Memory B cell (primary cell): ENCODE results near the gene IRS1.
"Not testable (repeated sequence)": the region's sequence is repeated elsewhere in the genome, so short reads cannot be mapped to it uniquely, and the experiment has no call there.

ENCODE experiments used
- ATAC-seq: fragments of 150-1000 bp; cut with Tn5 transposase; 2 replicates; pipeline ENCODE4 v1.10.0; 2021; ENCODE audit warnings: low read depth, mild to moderate bottlenecking, moderate library complexity
- DNase-seq, 2 donors: peaks; one replicate each; pipeline ENCODE4 v3.0.0; 2022; ENCODE audit warnings: low spot score in 2 of 2
- H3K27ac Mint-ChIP-seq: one replicate; pipeline ENCODE4 v1.8.0; 2022; ENCODE audit warnings: mild to moderate bottlenecking, moderate library complexity, mixed read lengths
- H3K27me3 Mint-ChIP-seq: one replicate; pipeline ENCODE4 v1.8.0; 2022; ENCODE audit warnings: mixed read lengths
- H3K36me3 Mint-ChIP-seq: one replicate; pipeline ENCODE4 v1.8.0; 2022; ENCODE audit warnings: mild to moderate bottlenecking, mixed read lengths
- H3K4me1 Mint-ChIP-seq: one replicate; pipeline ENCODE4 v1.8.0; 2022; ENCODE audit warnings: mixed read lengths
- H3K4me3 Mint-ChIP-seq: one replicate; pipeline ENCODE4 v1.8.0; 2022; ENCODE audit warnings: mild to moderate bottlenecking, moderate library complexity, mixed read lengths
- H3K9me3 Mint-ChIP-seq: one replicate; pipeline ENCODE4 v1.8.0; 2022; ENCODE audit warnings: mixed read lengths

The IRS1 gene

GRCh38 chr2:226835420-226835795, 35.8 kb upstream of the IRS1 start:
- Mint-ChIP-seq H3K9me3 (no peaks in the 10 kb centered on the region), H3K27me3 (no peaks in the 10 kb centered on the region), H3K36me3 (peaks cover 9% of the 10 kb centered on the region), H3K4me3 (peak overlapping the region; percentile 94), H3K4me1 (peaks cover 29% of the 10 kb centered on the region), H3K27ac (peak overlapping the region; percentile 100)
- ATAC-seq = peak; percentile 3
- no peak for DNase-seq

GRCh38 chr2:226834880-226835279, 35.3 kb upstream of the IRS1 start:
- H3K4me1 Mint-ChIP-seq = peaks cover 26% of the 10 kb centered on the region

GRCh38 chr2:226832061-226832460, 32.4 kb upstream of the IRS1 start:
- no peaks in the 10 kb centered on the region for H3K27me3 Mint-ChIP-seq
- H3K4me3 Mint-ChIP-seq = no peak overlapping the region
- H3K27ac Mint-ChIP-seq = no peak overlapping the region
- ATAC-seq = no peak
- H3K36me3 Mint-ChIP-seq = peaks cover 9% of the 10 kb centered on the region
- no peak for DNase-seq
- H3K9me3 Mint-ChIP-seq = no peaks in the 10 kb centered on the region
- peaks cover 5% of the 10 kb centered on the region for H3K4me1 Mint-ChIP-seq

More at GRCh38 chr2:226834880-226835279, 35.3 kb upstream of the IRS1 start:
- not testable (repeated sequence) for H3K9me3 Mint-ChIP-seq, H3K36me3 Mint-ChIP-seq, H3K27me3 Mint-ChIP-seq, ATAC-seq, DNase-seq
- H3K4me3 Mint-ChIP-seq = peak overlapping the region; percentile 94
- peak overlapping the region; percentile 100 for H3K27ac Mint-ChIP-seq

- H3K27me3 Mint-ChIP-seq = no peaks in the 10 kb centered on the region
Measured at GRCh38 chr2:226831266-226831665, 31.6 kb upstream of the IRS1 start.

GRCh38 chr2:226829721-226830631, 30.4 kb upstream of the IRS1 start:
- no peaks in the 10 kb centered on the region for H3K9me3 Mint-ChIP-seq
- ATAC-seq (no peak), DNase-seq (no peak)
- H3K36me3 Mint-ChIP-seq = peaks cover 9% of the 10 kb centered on the region
- H3K27ac Mint-ChIP-seq = peak overlapping the region; percentile 26
- no peak overlapping the region for H3K4me3 Mint-ChIP-seq
- no peaks in the 10 kb centered on the region for H3K27me3 Mint-ChIP-seq
- peaks cover 2% of the 10 kb centered on the region for H3K4me1 Mint-ChIP-seq

More at GRCh38 chr2:226831266-226831665, 31.6 kb upstream of the IRS1 start:
- H3K4me1 Mint-ChIP-seq = peaks cover 2% of the 10 kb centered on the region
- H3K9me3 Mint-ChIP-seq = no peaks in the 10 kb centered on the region
- ATAC-seq (no peak), DNase-seq (no peak)
- no peak overlapping the region for H3K27ac Mint-ChIP-seq
- H3K36me3 Mint-ChIP-seq = peaks cover 9% of the 10 kb centered on the region
- H3K4me3 Mint-ChIP-seq = no peak overlapping the region

GRCh38 chr2:226828191-226828590, 28.6 kb upstream of the IRS1 start:
- no peak for ATAC-seq
- no peak overlapping the region for H3K4me3 Mint-ChIP-seq
- H3K9me3 Mint-ChIP-seq = no peaks in the 10 kb centered on the region

GRCh38 chr2:226825056-226825455, 25.4 kb upstream of the IRS1 start:
- Mint-ChIP-seq H3K27me3 (no peaks in the 10 kb centered on the region), H3K36me3 (peaks cover 2% of the 10 kb centered on the region), H3K27ac (no peak overlapping the region), H3K9me3 (no peaks in the 10 kb centered on the region), H3K4me1 (peaks cover 2% of the 10 kb centered on the region), H3K4me3 (no peak overlapping the region)
- ATAC-seq (no peak), DNase-seq (no peak)

More at GRCh38 chr2:226828191-226828590, 28.6 kb upstream of the IRS1 start:
- Mint-ChIP-seq H3K36me3 (peaks cover 10% of the 10 kb centered on the region), H3K4me1 (peaks cover 2% of the 10 kb centered on the region), H3K27me3 (no peaks in the 10 kb centered on the region), H3K27ac (no peak overlapping the region)
- no peak for DNase-seq

- Mint-ChIP-seq H3K27me3 (peaks cover 4% of the 10 kb centered on the region), H3K4me1 (no peaks in the 10 kb centered on the region), H3K36me3 (peaks cover 2% of the 10 kb centered on the region), H3K9me3 (peaks cover 2% of the 10 kb centered on the region), H3K27ac (no peak overlapping the region), H3K4me3 (no peak overlapping the region)
- DNase-seq (no peak), ATAC-seq (no peak)
Measured at GRCh38 chr2:226818930-226819329, 19.3 kb upstream of the IRS1 start.

- Mint-ChIP-seq H3K36me3 (no peaks in the 10 kb centered on the region), H3K4me1 (no peaks in the 10 kb centered on the region), H3K9me3 (peaks cover 2% of the 10 kb centered on the region), H3K27ac (no peak overlapping the region), H3K27me3 (peaks cover 10% of the 10 kb centered on the region), H3K4me3 (no peak overlapping the region)
- peak; percentile 44 for ATAC-seq
- DNase-seq = no peak
Measured at GRCh38 chr2:226813148-226813701, 13.6 kb upstream of the IRS1 start.

GRCh38 chr2:226803410-226803809, 3.8 kb upstream of the IRS1 start:
- H3K9me3 Mint-ChIP-seq = no peaks in the 10 kb centered on the region

GRCh38 chr2:226802573-226802972, 3.0 kb upstream of the IRS1 start:
- Mint-ChIP-seq H3K27me3 (peaks cover 3% of the 10 kb centered on the region), H3K36me3 (no peaks in the 10 kb centered on the region), H3K4me3 (no peak overlapping the region), H3K27ac (no peak overlapping the region), H3K4me1 (peaks cover 15% of the 10 kb centered on the region), H3K9me3 (no peaks in the 10 kb centered on the region)
- ATAC-seq (no peak), DNase-seq (peak in 1 of 2 donors; percentile 66)

More at GRCh38 chr2:226803410-226803809, 3.8 kb upstream of the IRS1 start:
- Mint-ChIP-seq H3K36me3 (no peaks in the 10 kb centered on the region), H3K27ac (no peak overlapping the region), H3K4me3 (no peak overlapping the region), H3K27me3 (peaks cover 5% of the 10 kb centered on the region), H3K4me1 (peaks cover 15% of the 10 kb centered on the region)
- no peak for ATAC-seq
- DNase-seq = no peak

GRCh38 chr2:226800941-226801784, 1.5 kb upstream of the IRS1 start:
- DNase-seq = peak; percentile 71
- Mint-ChIP-seq H3K36me3 (no peaks in the 10 kb centered on the region), H3K27me3 (peaks cover 2% of the 10 kb centered on the region), H3K4me1 (peaks cover 16% of the 10 kb centered on the region), H3K27ac (peak overlapping the region; percentile 53), H3K4me3 (peak overlapping the region; percentile 89), H3K9me3 (no peaks in the 10 kb centered on the region)
- peak; percentile 57 for ATAC-seq

- no peaks in the 10 kb centered on the region for H3K9me3 Mint-ChIP-seq
Measured at GRCh38 chr2:226799976-226800940, 638 bp upstream of the IRS1 start.

More at GRCh38 chr2:226799976-226800940, 638 bp upstream of the IRS1 start:
- Mint-ChIP-seq H3K27me3 (peaks cover 2% of the 10 kb centered on the region), H3K4me3 (peak overlapping the region; percentile 89), H3K4me1 (peaks cover 16% of the 10 kb centered on the region), H3K36me3 (no peaks in the 10 kb centered on the region), H3K27ac (no peak overlapping the region)
- ATAC-seq = no peak
- DNase-seq = no peak
